Measurements from ENCODE around the gene IRF7. TPM values are rescaled to one million over a fixed set of nuclear protein-coding genes. Genes with fewer than 3 reads are reported as not detected.

The IRF7 gene
- total RNA-seq, 1 experiment from 2014 or later = 8.8 TPM

DNA sequence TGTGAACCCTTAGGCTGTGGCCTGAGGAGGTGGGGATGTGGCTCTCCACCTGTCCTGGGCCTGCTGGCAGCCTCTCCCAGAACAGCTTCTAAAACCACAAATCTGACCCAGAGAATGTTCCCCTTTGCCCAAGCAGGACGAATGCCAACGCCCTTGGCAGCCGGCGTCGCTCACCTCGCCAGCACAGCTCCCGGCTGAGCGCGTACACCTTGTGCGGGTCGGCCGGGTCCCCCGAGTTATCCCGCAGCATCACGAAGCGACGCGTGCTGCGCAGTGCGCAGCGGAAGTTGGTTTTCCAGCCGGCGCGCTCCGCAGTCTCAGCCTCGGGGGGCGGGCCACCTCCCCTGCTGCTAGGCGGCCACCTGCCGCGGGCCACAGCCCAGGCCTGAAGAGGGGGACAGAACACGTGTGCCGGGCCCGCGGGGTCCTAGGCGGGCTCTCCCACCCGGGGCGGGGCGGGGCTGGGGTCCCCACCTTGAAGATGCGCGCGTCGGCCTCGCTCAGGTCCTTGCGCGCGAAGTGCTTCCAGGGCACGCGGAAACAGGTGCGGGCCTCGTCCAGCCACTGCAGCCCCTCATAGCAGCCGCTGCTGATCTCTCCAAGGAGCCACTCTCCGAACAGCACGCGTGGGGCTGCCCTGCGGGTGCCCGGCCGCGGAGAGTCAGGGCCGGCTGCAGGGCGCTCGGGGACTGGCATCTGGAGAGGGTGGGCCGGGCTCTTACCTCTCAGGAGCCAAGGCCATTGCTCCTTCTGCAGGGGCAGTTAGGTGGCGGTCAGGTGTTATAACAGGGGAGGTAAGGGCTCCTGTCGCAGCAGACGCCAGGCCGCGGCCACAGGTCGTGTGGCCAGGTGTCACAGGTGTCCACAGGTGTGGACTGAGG is 887 bp downstream of the IRF7 start:
- BruUV-seq (replicated peaks) = TSS peak; percentile 66
- Histone ChIP-seq H3K36me3 (ENCODE audit: insufficient read depth, low read length, poor library complexity, severe bottlenecking) (peaks cover 20% of the 10 kb centered on the region), H3K27me3 (replicated peaks; ENCODE audit: insufficient read depth, low read depth, low read length, poor library complexity) (no peaks in the 10 kb centered on the region), H3K9me3 (ENCODE audit: low read depth, low read length, poor library complexity, severe bottlenecking) (no peaks in the 10 kb centered on the region), H3K4me1 (ENCODE audit: insufficient read depth, low read length, poor library complexity, severe bottlenecking) (no peaks in the 10 kb centered on the region), H3K4me3 (ENCODE audit: low read depth, low read length, poor library complexity, severe bottlenecking) (peak overlapping the region; percentile 67), H3K27ac (ENCODE audit: low read depth, low read length, poor library complexity, severe bottlenecking) (peak overlapping the region; percentile 89)
- CTCF ChIA-PET = no interaction called here
- POLR2A ChIA-PET (ENCODE audit: low non-redundant PET) = no interaction called here
- intact Hi-C loops (cut with micrococcal nuclease; ENCODE audit: unreplicated experiment) = no loop called here
- no peak for DNase-seq (ENCODE audit: low spot score)
- no peak for TF ChIP-seq EZH2 (IDR thresholded peaks at IDR 0.05; ENCODE audit: borderline replicate concordance, low read depth, low read length, poor library complexity, severe bottlenecking)
- TF ChIP-seq, protein P1, sequence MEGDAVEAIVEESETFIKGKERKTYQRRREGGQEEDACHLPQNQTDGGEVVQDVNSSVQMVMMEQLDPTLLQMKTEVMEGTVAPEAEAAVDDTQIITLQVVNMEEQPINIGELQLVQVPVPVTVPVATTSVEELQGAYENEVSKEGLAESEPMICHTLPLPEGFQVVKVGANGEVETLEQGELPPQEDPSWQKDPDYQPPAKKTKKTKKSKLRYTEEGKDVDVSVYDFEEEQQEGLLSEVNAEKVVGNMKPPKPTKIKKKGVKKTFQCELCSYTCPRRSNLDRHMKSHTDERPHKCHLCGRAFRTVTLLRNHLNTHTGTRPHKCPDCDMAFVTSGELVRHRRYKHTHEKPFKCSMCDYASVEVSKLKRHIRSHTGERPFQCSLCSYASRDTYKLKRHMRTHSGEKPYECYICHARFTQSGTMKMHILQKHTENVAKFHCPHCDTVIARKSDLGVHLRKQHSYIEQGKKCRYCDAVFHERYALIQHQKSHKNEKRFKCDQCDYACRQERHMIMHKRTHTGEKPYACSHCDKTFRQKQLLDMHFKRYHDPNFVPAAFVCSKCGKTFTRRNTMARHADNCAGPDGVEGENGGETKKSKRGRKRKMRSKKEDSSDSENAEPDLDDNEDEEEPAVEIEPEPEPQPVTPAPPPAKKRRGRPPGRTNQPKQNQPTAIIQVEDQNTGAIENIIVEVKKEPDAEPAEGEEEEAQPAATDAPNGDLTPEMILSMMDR (conservative IDR thresholded peaks at IDR 0.05; ENCODE audit: low read depth, low read length) = no peak

DNA sequence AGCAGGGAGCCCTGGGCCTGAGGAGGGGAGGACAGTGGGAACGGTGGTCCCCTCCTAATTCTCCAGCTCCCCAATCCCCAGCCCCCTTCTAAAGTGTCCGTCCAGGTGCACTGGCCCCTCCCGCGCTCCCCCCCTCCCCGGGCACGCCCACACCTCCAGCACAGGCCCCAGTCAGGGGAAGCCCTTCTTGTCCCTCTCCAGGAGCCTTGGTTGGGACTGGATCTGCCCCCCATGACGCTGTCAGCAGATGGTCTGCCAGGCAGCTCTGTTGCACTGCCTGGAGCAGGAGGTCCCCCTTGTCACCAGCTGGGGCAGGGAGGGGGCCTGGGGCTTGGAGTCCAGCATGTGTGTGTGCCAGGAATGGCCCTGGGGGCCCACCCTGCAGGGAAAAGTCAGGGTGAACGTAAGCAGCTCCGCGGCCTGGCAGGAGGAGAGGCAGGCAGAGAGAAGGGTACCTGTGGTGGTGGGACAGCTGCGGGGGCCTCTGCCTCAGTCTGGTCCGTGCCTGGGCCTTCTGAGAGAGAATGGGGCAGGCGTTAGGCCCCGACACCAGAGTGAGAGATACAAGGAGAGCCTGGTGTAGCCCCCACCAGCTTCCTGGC is 1.6 kb downstream of the IRF7 start:
- POLR2A ChIA-PET (ENCODE audit: low non-redundant PET) = no interaction called here

DNA sequence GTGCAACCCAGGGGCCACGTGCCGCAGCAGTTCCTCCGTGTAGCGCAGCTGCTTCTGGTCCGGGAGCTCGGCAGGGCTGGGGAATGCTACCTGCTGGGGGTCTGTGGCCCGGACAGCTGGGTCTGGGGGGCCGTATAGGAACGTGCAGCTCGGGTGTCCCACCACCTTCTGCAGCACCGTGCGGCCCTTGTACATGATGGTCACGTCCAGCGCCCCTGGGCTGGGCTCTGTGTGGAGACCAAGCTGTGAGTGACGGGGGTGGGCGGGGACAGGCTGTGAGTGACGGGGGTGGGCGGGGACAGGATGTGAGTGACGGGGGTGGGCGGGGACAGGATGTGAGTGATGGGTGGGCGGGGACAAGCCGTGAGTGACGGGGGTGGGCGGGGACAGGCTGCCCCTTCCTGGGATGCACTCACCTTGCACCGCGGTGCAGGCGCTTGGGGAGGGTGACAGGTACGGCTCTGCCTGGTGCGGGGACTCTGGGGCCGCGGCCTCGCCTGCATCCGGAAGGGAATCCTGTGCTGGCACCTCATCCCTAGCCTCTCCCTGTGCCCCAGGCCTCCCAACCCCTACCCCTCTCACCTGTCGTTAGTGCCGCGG is 2.3 kb downstream of the IRF7 start:
- CTCF ChIA-PET = interaction anchor here (0.5 to 0.6 kb wide), 2 partner anchors 111 to 120 kb away, joined by 3 read pairs; no protein-coding TSS in a partner anchor
- no peaks in the 10 kb centered on the region for H3K4me1 ChIP-seq (ENCODE audit: insufficient read depth, low read length, poor library complexity, severe bottlenecking)
- TF ChIP-seq EZH2 (IDR thresholded peaks at IDR 0.05; ENCODE audit: borderline replicate concordance, low read depth, low read length, poor library complexity, severe bottlenecking) = no peak
- TF ChIP-seq, protein P1 (conservative IDR thresholded peaks at IDR 0.05; ENCODE audit: low read depth, low read length) = no peak
- no TSS peak for BruUV-seq (replicated peaks)
- peak; percentile 63 for DNase-seq (ENCODE audit: low spot score)
- no peak overlapping the region for H3K27ac ChIP-seq (ENCODE audit: low read depth, low read length, poor library complexity, severe bottlenecking)
- POLR2A ChIA-PET (ENCODE audit: low non-redundant PET) = no interaction called here
- no peaks in the 10 kb centered on the region for H3K9me3 ChIP-seq (ENCODE audit: low read depth, low read length, poor library complexity, severe bottlenecking)
- peaks cover 28% of the 10 kb centered on the region for H3K36me3 ChIP-seq (ENCODE audit: insufficient read depth, low read length, poor library complexity, severe bottlenecking)
- H3K27me3 ChIP-seq (replicated peaks; ENCODE audit: insufficient read depth, low read depth, low read length, poor library complexity) = no peaks in the 10 kb centered on the region
- intact Hi-C loops (cut with micrococcal nuclease; ENCODE audit: unreplicated experiment) = no loop called here
- H3K4me3 ChIP-seq (ENCODE audit: low read depth, low read length, poor library complexity, severe bottlenecking) = no peak overlapping the region

More for the DNA sequence above, 1.6 kb downstream of the IRF7 start:
- intact Hi-C loops (cut with micrococcal nuclease; ENCODE audit: unreplicated experiment) = no loop called here
- TF ChIP-seq, protein P1 (conservative IDR thresholded peaks at IDR 0.05; ENCODE audit: low read depth, low read length) = no peak
- no peak for TF ChIP-seq EZH2 (IDR thresholded peaks at IDR 0.05; ENCODE audit: borderline replicate concordance, low read depth, low read length, poor library complexity, severe bottlenecking)
- CTCF ChIA-PET = no interaction called here
- Histone ChIP-seq H3K27me3 (replicated peaks; ENCODE audit: insufficient read depth, low read depth, low read length, poor library complexity) (no peaks in the 10 kb centered on the region), H3K36me3 (ENCODE audit: insufficient read depth, low read length, poor library complexity, severe bottlenecking) (peaks cover 27% of the 10 kb centered on the region), H3K4me3 (ENCODE audit: low read depth, low read length, poor library complexity, severe bottlenecking) (no peak overlapping the region), H3K9me3 (ENCODE audit: low read depth, low read length, poor library complexity, severe bottlenecking) (no peaks in the 10 kb centered on the region), H3K27ac (ENCODE audit: low read depth, low read length, poor library complexity, severe bottlenecking) (no peak overlapping the region), H3K4me1 (ENCODE audit: insufficient read depth, low read length, poor library complexity, severe bottlenecking) (no peaks in the 10 kb centered on the region)
- BruUV-seq (replicated peaks) = no TSS peak
- no peak for DNase-seq (ENCODE audit: low spot score)

Measured in A673 (cell line).